NCI-H82 treated with DMSO at 0.1 percent for 48 hours (cell line): ENCODE measurements around the gene SMAGP.
"Not testable (repeated sequence)": the region's sequence is repeated elsewhere in the genome, so short reads cannot be mapped to it uniquely, and the experiment has no call there.

ENCODE experiments used
- DNase-seq: peaks from one replicate; lab custom pipeline; 2025; ENCODE audit not compliant: unreplicated experiment; lab: John Stamatoyannopoulos, UW

The SMAGP gene

GRCh38 chr12:51270067-51270950 lies at the start of gene SMAGP:
TSS of gene SMAGP (minus strand) at chr12:51270415. CDS start at chr12:51269278, 1,137 bp downstream.
- no peak for DNase-seq

GRCh38 chr12:51318846-51319599 lies 48.8 kb upstream of the SMAGP start:
- no peak for DNase-seq

GRCh38 chr12:51318057-51318806 lies 48.0 kb upstream of the SMAGP start:
- not testable (repeated sequence) for DNase-seq

DNA sequence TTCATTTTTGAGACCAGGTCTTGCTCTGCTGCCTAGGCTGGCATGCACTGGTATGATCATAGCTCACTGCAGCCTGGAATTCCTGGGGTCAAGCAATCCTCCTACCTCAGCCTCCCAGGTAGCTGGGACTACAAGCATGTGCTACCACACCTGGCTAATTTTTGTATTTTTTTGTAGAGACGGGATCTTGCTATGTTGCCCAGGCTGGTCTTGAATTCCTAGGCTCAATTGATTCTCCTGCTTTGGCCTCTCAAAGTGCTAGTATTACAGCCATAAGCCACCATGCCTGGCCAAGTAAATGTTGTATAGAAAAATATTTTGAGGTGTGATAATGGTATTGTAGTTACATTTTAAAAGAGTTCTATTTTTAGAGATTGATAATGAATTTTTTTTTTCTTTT lies 41.2 kb upstream of the SMAGP start:
- no peak for DNase-seq

DNA sequence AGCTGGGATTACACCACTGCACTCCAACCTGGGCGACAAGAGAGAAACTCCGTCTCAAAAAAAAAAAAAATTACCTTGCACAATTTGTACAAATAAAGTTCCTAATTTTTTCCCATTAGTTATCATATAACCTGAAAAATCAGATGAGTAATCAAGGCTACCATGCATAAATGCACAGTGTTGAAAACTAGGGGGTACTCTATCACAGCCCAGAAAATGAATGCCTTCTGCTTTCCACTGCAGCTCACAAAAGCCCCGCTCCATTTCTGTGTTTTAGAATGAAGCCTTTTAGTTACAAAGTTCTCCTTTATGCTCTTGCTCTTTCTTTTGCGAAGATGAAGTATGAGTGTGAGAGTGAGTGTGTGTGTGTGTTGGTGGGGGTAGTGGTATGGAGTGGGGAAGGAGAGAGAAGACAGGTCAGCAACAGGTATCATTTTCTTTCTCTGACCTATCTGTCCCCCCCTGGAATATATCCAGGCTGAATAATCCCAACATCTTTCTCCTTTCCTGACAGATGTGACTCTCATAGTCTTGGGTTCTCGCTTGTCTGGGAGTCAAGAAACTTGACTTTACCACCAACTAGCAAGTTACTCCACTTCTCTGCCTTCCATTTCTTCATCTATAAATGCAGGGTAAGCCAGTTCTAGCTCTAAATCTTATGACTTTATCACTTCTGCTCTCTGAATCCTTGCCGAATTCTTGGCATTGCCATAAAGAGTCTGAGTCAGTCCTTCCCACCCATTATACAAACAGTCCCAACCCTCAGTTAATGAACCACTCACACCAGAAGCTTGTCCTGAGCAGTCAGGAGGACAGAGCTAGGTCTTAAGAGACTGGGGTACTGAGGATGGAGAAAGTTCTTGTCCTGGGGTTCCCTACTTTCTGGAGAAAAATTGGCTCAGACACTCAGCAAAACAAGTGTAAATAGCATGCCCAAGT lies 37.7 kb upstream of the SMAGP start:
- DNase-seq, result no peak

DNA sequence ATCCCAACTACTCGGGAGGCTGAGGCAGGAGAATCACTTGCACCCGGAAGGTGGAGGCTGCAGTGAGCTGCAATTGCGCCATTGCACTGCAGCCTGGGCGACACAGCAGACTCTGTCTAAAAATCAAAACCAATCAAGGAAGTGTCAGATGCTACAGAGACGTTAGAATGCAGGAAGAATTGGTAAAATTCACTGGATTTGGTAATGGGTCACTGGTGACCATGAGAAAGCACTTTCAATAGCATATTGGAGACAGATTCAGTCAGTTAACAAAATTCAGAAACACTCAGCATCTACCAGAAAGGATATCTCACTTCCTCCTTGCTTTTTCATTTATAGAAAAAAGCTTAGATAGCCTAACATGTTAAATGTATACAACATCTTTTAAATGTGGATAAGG lies 36.3 kb upstream of the SMAGP start:
- DNase-seq, result no peak

DNA sequence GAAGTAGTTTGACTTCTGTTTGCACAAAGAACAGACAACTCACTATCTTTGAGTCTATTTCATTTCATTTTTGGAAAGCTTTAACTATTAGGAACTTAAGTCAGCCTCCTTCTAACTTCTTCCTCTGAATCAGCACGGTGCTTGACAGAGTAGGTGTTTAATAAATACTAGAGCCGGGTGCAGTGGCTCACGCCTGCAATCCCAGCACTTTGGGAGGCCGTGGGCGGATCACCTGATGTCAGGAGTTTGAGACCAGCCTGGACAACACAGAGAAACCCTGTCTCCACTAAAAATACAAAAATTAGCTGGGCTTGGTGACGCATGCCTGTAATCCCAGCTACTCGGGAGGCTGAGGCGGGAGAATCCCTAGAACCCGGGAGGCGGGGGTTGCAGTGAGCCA lies 30.6 kb upstream of the SMAGP start:
- DNase-seq, result not testable (repeated sequence)

DNA sequence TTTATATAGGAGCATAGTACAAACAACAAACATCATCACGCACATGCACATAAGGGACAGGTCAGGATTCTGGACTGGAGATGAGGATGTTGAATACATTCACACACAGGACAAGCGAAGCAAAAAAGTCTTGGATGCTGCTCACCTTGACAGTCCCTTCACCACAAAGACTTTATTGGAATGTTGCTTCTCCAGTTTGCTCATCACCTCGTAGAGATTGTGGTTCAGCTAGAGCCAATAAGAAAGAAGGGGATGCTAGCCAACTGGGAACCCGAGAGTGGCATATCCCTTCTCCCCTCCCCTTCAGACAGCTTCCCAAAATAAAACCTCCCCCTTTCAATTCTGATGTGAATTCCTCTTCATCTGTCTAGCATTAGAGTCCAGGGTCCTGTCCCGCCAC lies 25.4 kb upstream of the SMAGP start:
- DNase-seq, result no peak

GRCh38 chr12:51294097-51294496 lies 23.9 kb upstream of the SMAGP start:
- DNase-seq, result not testable (repeated sequence)

DNA sequence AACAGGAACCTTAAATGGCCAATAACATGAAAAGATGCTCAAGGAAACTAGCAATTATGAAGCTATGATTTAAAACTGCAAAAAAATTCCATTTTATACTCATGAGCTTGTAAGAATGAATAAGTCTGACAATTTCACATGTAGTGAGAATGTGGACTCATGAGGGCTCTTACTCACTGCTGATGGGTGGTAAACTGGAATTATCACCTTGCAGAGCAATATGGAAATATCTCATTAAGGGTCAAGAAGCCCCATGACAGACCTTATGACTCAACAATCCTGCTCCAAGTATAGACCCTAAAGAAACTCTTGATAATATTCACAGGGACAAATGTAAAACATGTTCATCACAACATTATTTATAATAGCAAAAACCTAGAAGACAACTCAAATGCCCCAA lies 23.5 kb upstream of the SMAGP start:
- no peak for DNase-seq

DNA sequence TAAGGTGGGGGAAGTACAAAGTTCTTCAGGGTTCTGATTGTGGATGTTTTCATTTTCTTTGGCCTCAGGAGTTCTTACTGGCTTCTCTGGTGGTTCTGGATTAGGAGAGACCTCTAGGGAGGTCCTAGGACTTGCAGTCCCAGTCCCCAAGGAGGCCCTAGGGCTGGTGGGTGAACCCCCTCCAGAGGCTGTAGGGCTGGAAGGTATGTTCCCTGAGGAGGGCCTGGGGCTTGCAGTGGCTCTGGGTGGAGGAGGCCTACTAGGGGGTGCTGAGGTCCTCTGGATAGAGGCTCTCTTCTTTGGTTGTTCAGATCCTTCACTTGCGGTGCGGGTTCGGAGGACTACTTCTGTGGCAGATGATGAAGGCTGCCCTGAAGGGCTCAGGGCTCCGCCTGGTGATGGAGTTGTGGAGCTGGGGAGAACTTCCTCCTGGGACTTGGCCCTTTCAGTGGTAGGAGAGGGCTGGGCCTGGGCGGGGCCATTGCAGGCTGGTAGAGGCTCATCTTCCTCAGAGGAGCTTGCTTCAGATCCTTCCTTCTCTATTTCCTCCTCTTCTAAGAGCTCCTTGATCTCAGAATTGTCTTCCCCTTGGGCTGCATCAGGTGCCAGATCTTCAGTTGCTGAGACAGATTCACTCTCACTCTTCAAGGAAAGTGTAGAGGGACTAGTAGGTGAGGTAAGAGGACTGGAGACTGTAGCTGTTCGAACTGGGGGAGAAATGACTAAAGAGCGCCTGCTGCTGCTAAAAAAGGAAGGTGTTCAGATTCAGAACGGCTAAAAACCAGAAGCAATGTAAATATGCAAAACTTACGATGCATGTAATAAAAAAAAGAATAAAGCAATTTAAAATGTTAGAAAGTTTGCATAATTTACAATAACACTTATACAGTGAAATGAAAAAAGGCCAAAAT lies 21.6 kb upstream of the SMAGP start:
- DNase-seq, result not testable (repeated sequence)

GRCh38 chr12:51285843-51286242 lies 15.6 kb upstream of the SMAGP start:
- DNase-seq, result no peak

- DNase-seq, result no peak
These were observed 11.1 kb upstream of the SMAGP start for GRCh38 chr12:51281202-51281924.

DNA sequence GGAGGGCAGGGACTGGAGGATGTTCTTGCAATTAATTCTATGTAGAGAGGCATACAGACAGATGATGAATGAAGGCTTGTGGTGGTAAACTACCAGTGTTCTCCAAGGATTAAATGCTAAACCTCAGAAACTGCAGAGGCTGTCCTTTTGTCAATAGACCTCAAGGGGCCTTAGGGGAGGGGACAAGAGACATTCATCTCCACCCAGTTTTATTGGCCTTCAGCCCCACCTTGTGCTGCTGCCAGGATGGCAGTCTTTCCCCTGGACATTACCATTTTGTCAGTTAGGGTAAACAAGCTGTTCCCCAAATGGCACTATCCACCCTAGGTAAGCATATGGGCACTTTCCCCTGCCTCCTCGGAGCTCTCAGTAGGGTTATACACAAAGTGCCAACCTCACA lies 4.9 kb upstream of the SMAGP start:
- DNase-seq, result no peak

DNA sequence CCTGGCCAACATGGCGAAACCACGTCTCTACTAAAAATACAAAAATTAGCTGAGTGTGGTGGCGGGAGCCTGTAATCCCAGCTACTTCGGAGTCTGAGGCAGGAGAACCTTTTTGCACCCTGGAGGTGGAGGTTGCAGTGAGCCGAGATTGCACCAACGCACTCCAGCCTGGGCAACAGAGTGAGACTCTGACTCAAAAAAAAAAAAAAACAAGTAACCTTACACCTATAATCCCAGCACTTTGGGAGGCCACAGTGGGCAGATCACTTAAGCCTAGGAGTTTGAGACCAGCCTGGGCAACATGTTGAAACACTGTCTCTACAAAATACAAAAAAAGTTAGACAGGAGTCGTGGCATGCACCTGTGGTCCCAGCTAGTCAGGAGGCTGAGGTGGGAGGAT lies 2.6 kb upstream of the SMAGP start:
- not testable (repeated sequence) for DNase-seq

DNA sequence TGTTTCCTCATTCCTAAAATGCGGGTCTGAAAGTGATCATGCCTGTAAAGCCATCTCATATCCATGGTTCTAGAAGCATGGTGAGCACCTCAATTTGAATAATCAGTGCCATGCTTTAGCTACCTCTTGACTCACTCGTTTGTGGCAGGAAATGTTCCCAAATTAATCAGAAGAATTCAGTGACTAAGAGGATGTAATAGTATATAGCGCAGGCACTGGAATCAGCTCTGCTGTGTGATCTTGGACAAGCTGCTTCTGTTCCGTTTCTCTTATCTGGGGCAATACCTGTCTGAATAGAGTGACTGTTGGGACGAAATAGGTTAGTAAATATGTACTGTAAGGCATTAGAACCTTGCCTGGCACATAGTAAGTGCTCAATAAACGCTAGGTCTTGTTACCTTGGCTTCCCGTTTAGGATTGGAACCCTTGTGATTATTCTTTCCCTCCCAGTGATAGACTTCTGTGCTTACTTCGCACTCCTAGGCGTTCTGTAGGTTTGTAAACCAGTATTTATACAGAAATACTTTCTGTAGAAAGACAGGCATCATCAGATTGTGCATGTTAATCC lies 820 bp upstream of the SMAGP start:
- no peak for DNase-seq

DNA sequence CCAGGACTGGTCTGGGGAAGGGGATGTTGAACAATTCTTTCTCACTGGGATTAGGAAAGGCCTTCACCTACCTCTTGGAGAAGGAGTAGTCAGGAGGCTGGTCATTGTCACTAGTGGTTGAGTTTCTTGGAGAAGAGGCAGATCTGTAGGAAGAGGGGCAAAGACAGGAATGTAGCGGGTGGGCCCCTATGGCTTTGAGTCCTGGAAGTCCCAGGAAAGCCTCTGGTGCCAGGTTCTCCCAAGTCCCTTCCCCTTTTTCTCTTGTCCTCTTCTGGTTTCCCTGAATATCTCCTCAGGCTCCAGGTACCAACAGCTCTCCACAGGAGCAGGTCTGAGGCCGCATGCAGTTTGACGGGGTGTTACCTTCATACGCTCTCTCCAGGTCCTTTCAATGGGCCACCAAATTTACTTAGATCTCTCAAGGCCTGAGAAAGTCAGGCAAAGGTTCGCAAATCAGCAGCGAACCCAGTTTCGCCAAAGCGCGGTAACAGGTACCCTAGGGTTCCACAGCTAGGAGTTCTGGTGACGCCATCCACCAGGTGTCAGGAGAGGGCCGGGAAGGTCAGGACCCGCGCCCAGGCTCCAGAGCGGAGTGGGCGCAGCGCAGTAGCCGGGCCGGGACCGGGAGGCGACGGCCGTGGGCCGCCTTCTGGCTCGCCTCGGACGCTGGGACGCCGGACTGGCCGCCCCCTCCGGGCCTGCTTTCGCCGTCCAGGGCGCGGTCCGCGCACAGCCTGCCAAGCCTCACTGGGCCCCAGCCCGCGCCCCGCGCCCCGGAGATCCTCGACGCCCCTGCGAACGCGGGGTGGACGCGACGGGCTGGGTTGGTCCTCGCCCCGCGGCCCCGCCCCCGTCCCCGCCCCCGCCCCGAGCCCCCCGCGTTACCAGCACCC lies 795 bp downstream of the SMAGP start:
- no peak for DNase-seq
